Smooth muscle cell (in vitro differentiated cells): Measurements from ENCODE around the gene FOSL2. TPM values are rescaled to one million over a fixed set of nuclear protein-coding genes. Genes with fewer than 3 reads are reported as not detected.

Experiments
- DNase-seq: peaks from one replicate; lab custom pipeline; 2025; ENCODE audit not compliant: unreplicated experiment; lab: John Stamatoyannopoulos, UW
- H2AFZ ChIP-seq: fragments of 200-600 bp; sonication (generic); 2 replicates; pipeline ENCODE4 v1.6.0; 2016; ENCODE audit warnings: antibody characterized with exemption, low read depth, mild to moderate bottlenecking
- H3F3A ChIP-seq: fragments of 200-600 bp; sonication (generic); 2 replicates; pipeline ENCODE4 v1.6.0; 2017; ENCODE audit warnings: antibody characterized with exemption, low read depth
- H3K27ac ChIP-seq: fragments of 200-600 bp; sonication (generic); 2 replicates; pipeline ENCODE4 v1.5.1; 2016; ENCODE audit warnings: low read depth, mild to moderate bottlenecking
- H3K27me3 ChIP-seq: fragments of 200-600 bp; sonication (generic); 2 replicates; pipeline ENCODE4 v1.6.1; 2016; ENCODE audit warnings: low read depth, mild to moderate bottlenecking
- H3K36me3 ChIP-seq: fragments of 200-600 bp; sonication (generic); 2 replicates; pipeline ENCODE4 v1.5.1; 2016; ENCODE audit warnings: low read depth
- H3K4me1 ChIP-seq: fragments of 200-600 bp; sonication (generic); 2 replicates; pipeline ENCODE4 v1.5.1; 2016; ENCODE audit warnings: low read depth
- H3K4me2 ChIP-seq: fragments of 200-600 bp; sonication (generic); 2 replicates; pipeline ENCODE4 v1.6.0; 2016; ENCODE audit warnings: mild to moderate bottlenecking
- H3K4me3 ChIP-seq: fragments of 200-600 bp; sonication (generic); 2 replicates; pipeline ENCODE4 v1.5.1; 2016; ENCODE audit warnings: mild to moderate bottlenecking
- H3K79me2 ChIP-seq: fragments of 200-600 bp; sonication (generic); 2 replicates; pipeline ENCODE4 v1.6.0; 2016; ENCODE audit warnings: low read depth, mild to moderate bottlenecking
- H3K9ac ChIP-seq: fragments of 200-600 bp; sonication (generic); 2 replicates; pipeline ENCODE4 v1.6.0; 2016; ENCODE audit warnings: low read depth
- H3K9me3 ChIP-seq: fragments of 200-600 bp; sonication (generic); replicated peaks from 2 replicates; pipeline ENCODE4 v1.5.1; 2016; ENCODE audit warnings: low read depth
- H4K20me1 ChIP-seq: fragments of 200-600 bp; sonication (generic); 2 replicates; pipeline ENCODE4 v1.6.0; 2016; ENCODE audit warnings: low read depth
- WGBS: methylation state at CpG from one replicate; pipeline ENCODE4 v1.1.7; 2016; ENCODE audit warnings: low lambda C conversion rate; 5-methylcytosine and 5-hydroxymethylcytosine counted together
- polyA plus RNA-seq: library from polyadenylated mRNA; unstranded; fragments of >200 nt; fragmentation: Nextera tagmentation; extraction: Ambion mirVana; gene quantifications from 2 replicates; pipeline ENCODE4 v1.2.1, GENCODE V29; 2016
- total RNA-seq: library from RNA; depleted of rRNA; stranded (reverse); fragments of >200 nt; gene quantifications from 2 replicates; pipeline ENCODE4 v1.2.3, GENCODE V29; 2014
- TF ChIP-seq, protein P1 (sequence below): fragments of 200-600 bp; sonication (generic); IDR thresholded peaks from 2 replicates; pipeline ENCODE4 v1.5.1; 2017; ENCODE audit warnings: borderline replicate concordance, mild to moderate bottlenecking, antibody characterized with exemption; ENCODE audit not compliant: insufficient read depth, poor library complexity, severe bottlenecking

The FOSL2 gene
- total and polyA plus RNA-seq, 2 experiments from 2014 or later: 70.8 to 106 TPM

DNA sequence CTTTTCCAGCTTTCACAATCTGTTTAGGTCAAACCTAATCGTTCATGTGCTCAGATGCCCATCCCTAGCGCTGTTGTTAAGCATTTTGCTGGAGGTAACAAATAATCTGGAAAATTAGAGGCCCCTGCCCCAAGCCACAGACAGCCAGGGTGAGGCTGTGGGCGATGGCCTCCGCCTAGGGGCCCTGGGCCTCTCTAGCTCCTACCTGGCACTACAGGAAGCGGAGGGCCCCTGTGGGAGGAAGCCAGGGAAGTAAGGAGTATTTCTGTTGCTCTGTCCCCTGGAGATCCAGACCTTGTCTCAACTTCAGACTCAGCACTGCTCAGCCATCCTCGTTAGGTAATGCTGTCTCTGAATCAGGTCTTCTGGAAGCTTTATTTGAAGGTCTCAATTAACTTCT, 12.4 kb upstream of the FOSL2 start:
- TF ChIP-seq, protein P1, sequence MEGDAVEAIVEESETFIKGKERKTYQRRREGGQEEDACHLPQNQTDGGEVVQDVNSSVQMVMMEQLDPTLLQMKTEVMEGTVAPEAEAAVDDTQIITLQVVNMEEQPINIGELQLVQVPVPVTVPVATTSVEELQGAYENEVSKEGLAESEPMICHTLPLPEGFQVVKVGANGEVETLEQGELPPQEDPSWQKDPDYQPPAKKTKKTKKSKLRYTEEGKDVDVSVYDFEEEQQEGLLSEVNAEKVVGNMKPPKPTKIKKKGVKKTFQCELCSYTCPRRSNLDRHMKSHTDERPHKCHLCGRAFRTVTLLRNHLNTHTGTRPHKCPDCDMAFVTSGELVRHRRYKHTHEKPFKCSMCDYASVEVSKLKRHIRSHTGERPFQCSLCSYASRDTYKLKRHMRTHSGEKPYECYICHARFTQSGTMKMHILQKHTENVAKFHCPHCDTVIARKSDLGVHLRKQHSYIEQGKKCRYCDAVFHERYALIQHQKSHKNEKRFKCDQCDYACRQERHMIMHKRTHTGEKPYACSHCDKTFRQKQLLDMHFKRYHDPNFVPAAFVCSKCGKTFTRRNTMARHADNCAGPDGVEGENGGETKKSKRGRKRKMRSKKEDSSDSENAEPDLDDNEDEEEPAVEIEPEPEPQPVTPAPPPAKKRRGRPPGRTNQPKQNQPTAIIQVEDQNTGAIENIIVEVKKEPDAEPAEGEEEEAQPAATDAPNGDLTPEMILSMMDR: no peak
- no peak overlapping the region for H3K27ac ChIP-seq
- H3K27me3 ChIP-seq: no peaks in the 10 kb centered on the region
- DNase-seq: no peak
- H3K9me3 ChIP-seq: no peaks in the 10 kb centered on the region
- no peak overlapping the region for H3K9ac ChIP-seq
- H4K20me1 ChIP-seq: no peaks in the 10 kb centered on the region
- H2AFZ ChIP-seq: no peak overlapping the region
- H3K36me3 ChIP-seq: no peaks in the 10 kb centered on the region
- no peak overlapping the region for H3K4me3 ChIP-seq
- H3F3A ChIP-seq: no peaks in the 10 kb centered on the region
- H3K79me2 ChIP-seq: no peaks in the 10 kb centered on the region
- H3K4me2 ChIP-seq: no peak overlapping the region
- WGBS: 85% methylated on average over 6 of the region's 6 CpGs
- H3K4me1 ChIP-seq: no peaks in the 10 kb centered on the region

DNA sequence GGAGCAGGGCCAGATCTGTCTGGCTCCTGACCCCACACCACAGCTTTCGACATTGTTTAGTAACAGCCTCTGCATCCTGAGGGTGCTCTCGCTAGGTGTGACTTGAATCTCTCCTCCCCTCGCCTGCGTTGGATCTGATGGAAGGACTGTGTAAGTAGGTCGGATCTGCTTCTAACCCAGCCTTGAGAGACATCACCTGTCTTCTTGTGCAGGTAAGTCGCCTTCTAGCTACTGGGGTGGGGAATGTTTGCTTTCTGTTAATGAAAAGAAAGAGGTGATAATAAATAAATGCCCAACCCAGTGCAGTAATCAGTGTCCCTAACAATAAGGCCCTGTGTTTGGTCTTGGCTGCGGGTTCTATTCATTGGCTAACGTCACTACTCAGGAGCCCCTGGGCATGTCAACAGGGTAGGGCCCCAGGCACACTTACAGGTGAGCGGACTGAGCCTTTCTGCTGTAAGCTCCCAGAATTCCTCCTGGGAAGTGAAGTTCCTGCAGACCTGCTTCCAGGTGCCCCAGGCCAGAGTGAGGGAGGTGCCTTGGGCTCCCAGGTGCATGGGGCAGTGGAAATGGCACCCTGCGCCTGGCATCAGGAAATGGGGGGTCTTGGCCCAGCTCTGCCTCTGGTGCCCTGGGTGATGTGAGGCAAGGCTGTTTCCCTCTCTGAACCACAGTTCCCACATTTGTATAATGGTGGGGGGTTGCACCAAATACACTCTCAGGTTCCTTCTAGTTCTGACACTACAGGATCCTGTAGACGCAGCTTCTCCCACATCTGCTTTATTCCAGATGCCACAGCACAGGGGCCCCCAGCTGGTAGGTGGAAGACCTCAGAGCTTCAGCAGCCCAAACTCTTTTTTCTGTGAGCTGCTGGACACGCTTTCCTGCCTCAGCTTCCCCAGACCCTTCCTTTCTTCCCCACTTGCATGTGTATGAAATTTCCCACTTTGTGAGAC, 11.2 kb upstream of the FOSL2 start:
- H3K9me3 ChIP-seq: no peaks in the 10 kb centered on the region
- H2AFZ ChIP-seq: no peak overlapping the region
- H3K27me3 ChIP-seq: no peaks in the 10 kb centered on the region
- H3K4me1 ChIP-seq: no peaks in the 10 kb centered on the region
- no peaks in the 10 kb centered on the region for H3K79me2 ChIP-seq
- no peak overlapping the region for H3K9ac ChIP-seq
- no peaks in the 10 kb centered on the region for H4K20me1 ChIP-seq
- no peak overlapping the region for H3K4me3 ChIP-seq
- no peaks in the 10 kb centered on the region for H3F3A ChIP-seq
- no peak for DNase-seq
- H3K4me2 ChIP-seq: no peak overlapping the region
- TF ChIP-seq, protein P1: no peak
- no peaks in the 10 kb centered on the region for H3K36me3 ChIP-seq
- H3K27ac ChIP-seq: no peak overlapping the region
- WGBS: 93% methylated on average over 12 of the region's 12 CpGs

DNA sequence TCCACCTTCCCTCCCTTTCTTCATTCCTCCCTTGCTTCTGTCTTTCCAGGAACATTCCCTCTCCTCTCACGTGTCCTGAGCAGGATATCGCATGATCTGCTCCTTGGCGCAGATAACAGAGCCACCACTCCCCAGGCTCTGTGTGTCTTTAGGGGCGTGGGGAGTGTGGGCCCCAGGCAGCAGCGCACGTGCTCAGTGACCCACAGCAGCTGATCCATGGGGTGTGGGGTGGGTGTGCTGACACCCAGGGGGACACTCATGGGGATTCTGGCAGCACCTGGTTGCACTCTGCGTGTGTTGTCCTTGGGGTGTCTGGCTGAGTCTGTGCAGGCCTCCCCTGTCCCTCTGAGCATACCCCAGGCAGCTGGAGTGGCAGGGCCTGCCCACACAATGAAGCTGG, 9.9 kb upstream of the FOSL2 start:
- H3K9ac ChIP-seq: no peak overlapping the region
- no peak overlapping the region for H3K4me3 ChIP-seq
- no peaks in the 10 kb centered on the region for H4K20me1 ChIP-seq
- no peaks in the 10 kb centered on the region for H3K9me3 ChIP-seq
- DNase-seq: no peak
- H3K27me3 ChIP-seq: no peaks in the 10 kb centered on the region
- H3K79me2 ChIP-seq: no peaks in the 10 kb centered on the region
- H3F3A ChIP-seq: peaks cover 3% of the 10 kb centered on the region
- no peak overlapping the region for H2AFZ ChIP-seq
- H3K36me3 ChIP-seq: no peaks in the 10 kb centered on the region
- TF ChIP-seq, protein P1: no peak
- peaks cover 7% of the 10 kb centered on the region for H3K4me1 ChIP-seq
- H3K4me2 ChIP-seq: no peak overlapping the region
- 71% methylated on average over 7 of the region's 7 CpGs for WGBS
- no peak overlapping the region for H3K27ac ChIP-seq
